GM12874 (cell line): Measurements from ENCODE around the gene DNAL4.
A peak's percentile ranks its signal among the peaks of the same experiment; 100 is the strongest.

ENCODE experiments used
- CTCF ChIP-seq: IDR thresholded peaks from 2 replicates; pipeline ENCODE4 v1.5.1; 2011; ENCODE audit warnings: low read depth, mild to moderate bottlenecking, control low read depth, low read length, moderate library complexity; ENCODE audit not compliant: insufficient read depth

Gene DNAL4

GRCh38 chr22:38735465-38736256, 58.3 kb downstream of the DNAL4 start:
- no peak for TF ChIP-seq CTCF

GRCh38 chr22:38735126-38735464, 58.8 kb downstream of the DNAL4 start:
- TF ChIP-seq CTCF = no peak

- no peak for TF ChIP-seq CTCF
These were observed 59.4 kb downstream of the DNAL4 start for GRCh38 chr22:38734421-38735100.

GRCh38 chr22:38733724-38734381, 60.1 kb downstream of the DNAL4 start:
- no peak for TF ChIP-seq CTCF

- TF ChIP-seq CTCF = peak; percentile 79
These were observed 60.6 kb downstream of the DNAL4 start for GRCh38 chr22:38733329-38733723.

- TF ChIP-seq CTCF = no peak
These were observed 61.6 kb downstream of the DNAL4 start for GRCh38 chr22:38732251-38732815.

GRCh38 chr22:38731703-38732161, 62.2 kb downstream of the DNAL4 start:
- TF ChIP-seq CTCF = no peak
